Neural progenitor cell (in vitro differentiated cells): Measurements from ENCODE around the gene ANO8.

Experiments used
- CTCF ChIP-seq: fragments of 200-600 bp; sonication (generic); IDR thresholded peaks from 2 replicates; pipeline ENCODE4 v1.5.1; 2017; ENCODE audit warnings: antibody characterized with exemption, mild to moderate bottlenecking
- EZH2 ChIP-seq: fragments of 200-600 bp; sonication (generic); IDR thresholded peaks from 2 replicates; pipeline ENCODE4 v1.6.1; 2017; ENCODE audit warnings: antibody characterized with exemption, mild to moderate bottlenecking, moderate library complexity

GRCh38 chr19:17352608-17353280 is 18.1 kb upstream of the ANO8 start:
- TF ChIP-seq CTCF (no peak), EZH2 (no peak)
